Measurements from ENCODE around the gene A3GALT2.

Gene A3GALT2

DNA sequence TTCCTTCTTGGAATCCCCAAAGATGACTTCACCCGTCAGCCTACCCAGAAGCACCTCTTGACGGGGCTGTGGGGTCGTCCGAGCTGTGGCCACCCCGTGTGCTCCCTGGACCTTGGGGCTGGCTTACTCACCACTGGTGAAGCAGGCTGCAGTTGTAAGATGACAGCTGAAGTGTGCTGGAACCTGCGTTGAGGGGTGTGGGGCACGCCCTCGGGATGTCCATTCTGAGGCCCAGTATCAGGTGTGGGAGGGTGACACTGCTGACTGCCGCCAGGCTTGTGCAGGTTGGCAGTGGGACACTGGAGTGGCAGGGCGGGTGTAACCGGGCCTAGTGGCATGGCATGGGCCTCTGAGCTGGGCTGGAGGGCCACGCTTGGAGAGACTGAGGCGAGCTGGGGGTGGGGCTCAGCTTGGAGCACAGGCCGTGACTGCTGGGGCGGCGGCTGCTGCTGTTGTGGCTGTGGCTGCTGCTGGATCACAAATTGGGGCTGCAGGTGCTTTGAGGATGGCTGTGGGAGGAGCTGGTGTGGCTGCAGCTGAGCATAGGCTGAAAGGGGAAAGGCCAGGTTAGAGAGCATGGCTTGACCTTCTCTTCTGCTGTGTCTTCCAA lies 33.9 kb upstream of the A3GALT2 start:
- intact Hi-C loops (cut with DNase I), result no loop called here

GRCh38 chr1:33353531-33353930 lies 32.6 kb upstream of the A3GALT2 start:
- DNase-seq, result no peak
- intact Hi-C loops (cut with DNase I), result no loop called here

More for the DNA sequence above, 33.9 kb upstream of the A3GALT2 start:
- no peak for DNase-seq

GRCh38 chr1:33351281-33351660 lies 30.4 kb upstream of the A3GALT2 start:
- intact Hi-C loops (cut with DNase I), result no loop called here
- no peak for DNase-seq

GRCh38 chr1:33350611-33351280 lies 29.8 kb upstream of the A3GALT2 start:
- DNase-seq, result no peak
- intact Hi-C loops (cut with DNase I), result no loop called here

- intact Hi-C loops (cut with DNase I), result loop anchor here (5.0 kb wide), 1 partner anchor 82 kb away; the partner anchor contains the start of gene PHC2
- DNase-seq, result peak; percentile 59 to 93 (median 84)
Observed at GRCh38 chr1:33349778-33350610, 29.1 kb upstream of the A3GALT2 start.

DNA sequence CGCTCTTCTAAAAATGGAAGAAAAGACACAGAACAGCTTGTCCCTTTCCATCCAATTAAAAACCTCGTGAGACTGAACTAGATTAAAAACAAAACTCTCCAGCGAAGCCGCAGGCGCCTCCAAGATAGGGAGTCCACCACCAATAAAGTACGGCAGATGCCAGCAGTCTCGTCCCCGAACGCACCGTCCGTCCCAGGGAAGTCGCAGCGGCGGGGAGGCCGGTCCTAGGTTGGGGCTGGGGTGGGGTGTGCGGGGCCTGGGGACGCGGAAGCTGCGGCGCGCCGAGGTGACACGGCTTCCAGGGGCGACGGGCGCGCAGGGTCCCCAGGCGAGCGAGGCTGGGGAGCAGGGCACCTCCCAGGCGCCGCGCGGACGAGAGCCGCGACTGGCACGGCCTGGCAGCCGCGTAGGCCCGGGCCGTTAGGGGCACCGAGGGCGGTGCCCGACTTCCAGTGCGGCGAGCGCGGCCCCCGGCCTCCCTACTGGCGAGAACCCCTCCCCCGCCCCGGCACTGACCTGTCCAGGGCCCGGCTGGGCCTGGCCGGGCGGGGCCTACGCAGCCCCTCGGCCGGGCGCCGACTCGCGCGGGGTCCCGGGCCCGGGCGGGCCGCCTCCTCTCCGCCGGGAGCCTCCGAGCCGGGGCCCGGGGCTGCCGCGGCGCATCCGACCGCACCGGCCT lies 28.3 kb upstream of the A3GALT2 start:
- intact Hi-C loops (cut with DNase I), result loop anchor here (5.0 kb wide), 1 partner anchor 83 kb away; the partner anchor contains the start of gene PHC2
- DNase-seq, result peak in 26 of 42 donors; percentile 39 to 79 (median 55)

DNA sequence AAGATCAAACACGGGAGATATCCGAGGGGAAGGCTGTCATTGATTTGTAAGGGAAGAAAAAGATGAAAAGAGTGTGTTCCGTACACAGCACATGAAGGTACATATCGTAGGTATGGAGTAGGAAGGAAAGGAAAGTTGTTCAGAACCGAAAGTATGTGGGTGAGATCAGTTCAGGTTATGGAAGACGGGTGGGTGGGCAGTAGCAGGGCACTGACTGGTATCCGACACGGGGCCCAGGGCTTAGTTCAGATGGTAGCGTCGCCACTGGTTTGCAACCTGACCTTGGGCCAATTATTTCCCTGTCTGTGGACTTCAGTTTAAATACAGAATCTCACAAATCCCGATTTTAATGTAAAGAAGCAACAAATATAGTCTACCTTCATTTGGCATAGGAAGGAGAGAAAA lies 27.8 kb upstream of the A3GALT2 start:
- DNase-seq, result peak in 6 of 42 donors; percentile 57 to 73 (median 59)
- intact Hi-C loops (cut with DNase I), result loop anchor here (5.0 kb wide), 1 partner anchor 84 kb away; the partner anchor contains the start of gene PHC2

DNA sequence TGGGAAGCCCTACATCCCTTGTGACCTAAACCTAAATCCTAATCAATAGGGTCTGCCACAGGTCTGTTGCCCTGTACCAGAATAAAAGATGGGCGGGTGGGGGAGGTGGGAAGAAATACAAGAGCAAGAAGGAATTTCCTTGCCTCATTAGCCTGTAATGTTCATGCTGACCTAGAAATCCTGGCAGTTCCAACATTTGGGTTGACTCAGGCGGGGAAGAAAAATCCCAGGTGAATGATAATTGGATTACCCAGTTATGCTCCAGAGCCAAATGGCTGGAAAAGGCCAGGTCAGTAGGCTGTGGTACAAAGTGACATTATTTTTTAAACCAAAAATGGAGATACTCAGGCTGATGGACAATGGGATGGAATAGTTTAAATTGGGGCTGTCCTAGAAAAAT lies 27.3 kb upstream of the A3GALT2 start:
- DNase-seq, result peak in 2 of 42 donors; percentile 27 to 43
- intact Hi-C loops (cut with DNase I), result loop anchor here (5.0 kb wide), 1 partner anchor 84 kb away; the partner anchor contains the start of gene PHC2

- intact Hi-C loops (cut with DNase I), result loop anchor here (5.0 kb wide), 1 partner anchor 85 kb away; the partner anchor contains the start of gene PHC2
- peak in 2 of 42 donors; percentile 36 to 69 for DNase-seq
Observed at GRCh38 chr1:33347650-33347992, 26.7 kb upstream of the A3GALT2 start.

DNA sequence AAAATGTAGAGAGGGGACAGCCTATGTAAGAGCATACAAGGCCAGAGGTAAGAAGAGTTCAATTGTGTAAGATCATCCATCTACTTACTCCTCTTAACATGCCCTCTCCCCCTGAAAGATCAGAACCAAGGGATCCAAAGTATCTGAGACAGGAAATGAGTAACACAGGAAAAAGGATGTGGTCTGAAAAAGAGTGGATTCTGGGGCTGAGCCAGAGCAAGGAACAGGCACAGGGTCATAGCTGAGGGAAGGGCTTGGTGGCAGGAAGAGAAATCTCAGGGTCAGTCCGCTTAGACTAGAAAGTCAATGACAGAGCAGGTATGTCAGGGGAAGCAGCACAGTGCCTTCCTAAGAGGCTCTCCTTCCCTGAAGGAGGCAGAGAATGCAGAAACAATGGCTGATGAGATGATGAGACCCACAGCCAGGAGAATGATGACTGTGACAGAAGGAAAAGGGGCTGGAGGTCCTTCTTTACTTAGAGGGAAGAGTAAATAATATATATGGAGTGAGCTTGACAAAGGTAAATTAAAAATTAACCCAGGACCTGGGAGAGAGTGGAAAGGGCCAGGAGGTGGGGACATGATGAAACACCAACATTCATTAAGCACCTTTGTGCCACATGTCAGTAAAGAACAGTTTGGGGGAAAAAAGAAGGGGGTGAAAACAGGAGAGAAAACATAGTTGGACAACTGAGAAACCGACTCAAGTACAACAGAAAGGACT lies 26.2 kb upstream of the A3GALT2 start:
- intact Hi-C loops (cut with DNase I), result loop anchor here (5.0 kb wide), 1 partner anchor 85 kb away; the partner anchor contains the start of gene PHC2
- peak in 2 of 42 donors; percentile 29 for DNase-seq

- intact Hi-C loops (cut with DNase I), result loop anchor here (5.0 kb wide), 1 partner anchor 86 kb away; the partner anchor contains the start of gene PHC2
- DNase-seq, result peak in 1 of 42 donors; percentile 9
Observed at GRCh38 chr1:33346533-33346926, 25.6 kb upstream of the A3GALT2 start.

DNA sequence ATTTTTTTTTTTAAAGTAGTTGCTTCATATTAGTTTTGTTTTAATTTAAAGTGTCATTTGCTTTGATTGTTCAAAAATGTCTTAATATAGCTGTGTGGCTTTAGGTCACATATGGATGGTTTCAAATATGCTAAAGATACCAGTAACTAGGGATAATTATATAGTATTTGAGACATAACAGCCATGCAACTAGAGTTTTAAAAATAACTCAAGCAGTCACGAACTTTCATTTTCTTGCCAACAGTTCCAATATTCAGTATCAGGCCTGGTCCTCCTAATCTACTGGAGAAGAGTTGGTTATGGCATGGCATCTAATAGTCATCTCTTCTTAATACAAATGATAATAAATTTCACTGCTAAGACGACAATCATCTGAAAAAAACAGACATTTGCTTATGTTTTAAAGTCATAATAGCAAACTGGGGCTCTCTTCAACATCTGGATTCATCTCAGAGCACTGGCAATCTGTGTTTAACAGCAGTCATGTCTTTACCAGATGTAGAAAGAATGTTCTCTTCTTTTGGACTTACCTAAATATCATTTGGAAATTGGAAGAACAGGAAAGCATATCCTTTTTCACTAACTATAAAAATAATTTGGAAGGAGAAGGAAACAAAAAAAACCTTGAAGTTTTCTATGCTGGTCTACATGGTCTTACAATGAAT lies 24.1 kb upstream of the A3GALT2 start:
- no peak for DNase-seq
- intact Hi-C loops (cut with DNase I), result loop anchor here (5.0 kb wide), 1 partner anchor 87 kb away; the partner anchor contains the start of gene PHC2

GRCh38 chr1:33343539-33343938 lies 22.6 kb upstream of the A3GALT2 start:
- intact Hi-C loops (cut with DNase I), result no loop called here
- peak in 1 of 42 donors; percentile 11 for DNase-seq

DNA sequence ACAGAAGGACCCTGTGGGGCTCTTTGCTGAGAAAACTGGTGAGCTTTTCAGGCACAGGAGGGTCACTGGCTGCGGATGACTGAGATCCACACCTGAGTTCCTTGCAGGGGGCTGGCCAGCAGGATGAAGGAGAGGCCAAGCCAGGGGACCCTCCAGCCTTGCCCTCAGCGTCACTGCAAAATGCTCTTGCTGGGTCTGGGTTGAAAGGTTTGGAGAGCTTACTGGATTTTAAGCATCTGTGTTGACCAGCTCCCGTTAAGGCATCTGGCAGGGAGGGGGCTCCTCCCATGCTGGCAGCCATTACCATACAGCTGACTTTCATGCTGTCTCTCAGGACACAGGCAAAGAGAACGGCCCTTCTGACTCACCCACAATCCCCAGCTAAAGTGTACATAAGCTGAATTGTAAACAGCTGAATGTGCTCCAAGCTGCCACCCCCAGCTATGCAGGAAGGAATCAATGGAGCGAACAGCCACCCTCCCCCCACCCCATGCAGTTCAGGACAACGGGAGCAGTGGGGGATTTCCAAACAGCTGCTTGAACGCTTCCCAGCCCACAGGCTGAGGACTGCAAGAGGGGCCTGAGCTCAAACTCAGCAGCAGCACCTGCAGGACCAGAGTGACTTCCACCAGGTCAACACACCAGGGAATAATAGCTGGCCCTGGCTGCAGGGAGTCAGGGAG lies 21.3 kb upstream of the A3GALT2 start:
- peak in 41 of 42 donors; percentile 35 to 92 (median 73) for DNase-seq
- intact Hi-C loops (cut with DNase I), result no loop called here

- peak in 3 of 42 donors; percentile 21 to 47 (median 45) for DNase-seq
- intact Hi-C loops (cut with DNase I), result no loop called here
Observed at GRCh38 chr1:33341190-33341589, 20.3 kb upstream of the A3GALT2 start.

GRCh38 chr1:33339413-33339812 lies 18.5 kb upstream of the A3GALT2 start:
- intact Hi-C loops (cut with DNase I), result no loop called here

More at GRCh38 chr1:33339413-33339812, 18.5 kb upstream of the A3GALT2 start:
- DNase-seq, result peak in 19 of 42 donors; percentile 39 to 79 (median 55)

Measured in head of caudate nucleus (tissue), 42 donors.